ENCODE data around the gene HRK. TPM values are rescaled to one million over a fixed set of nuclear protein-coding genes. Genes with fewer than 3 reads are reported as not detected.
A peak's percentile ranks its signal among the peaks of the same experiment; 100 is the strongest.

Gene HRK
- total and polyA plus RNA-seq, 9 of the 15 experiments (the other 6 are each of a cell fraction or from before 2014, with no cell fraction given), result 0.01 to 0.05 (median 0.04) TPM; not detected in 6

DNA sequence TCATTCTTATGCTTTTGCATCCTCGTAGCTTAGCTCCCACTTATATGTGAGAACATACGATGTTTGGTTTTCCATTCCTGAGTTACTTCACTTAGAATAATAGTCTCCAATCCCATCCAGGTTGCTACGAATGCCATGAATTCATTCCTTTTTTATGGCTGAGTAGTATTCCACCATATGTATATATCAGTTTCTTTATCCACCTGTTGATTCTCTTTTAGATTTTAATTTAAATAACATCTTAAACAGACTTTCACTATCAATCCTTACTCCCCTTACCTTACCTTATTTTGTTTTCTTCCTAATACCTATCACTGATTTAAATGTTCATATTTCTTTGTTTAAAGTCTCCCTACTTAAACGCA is 29.0 kb upstream of the HRK start (continued):
- TF ChIP-seq, protein P1, sequence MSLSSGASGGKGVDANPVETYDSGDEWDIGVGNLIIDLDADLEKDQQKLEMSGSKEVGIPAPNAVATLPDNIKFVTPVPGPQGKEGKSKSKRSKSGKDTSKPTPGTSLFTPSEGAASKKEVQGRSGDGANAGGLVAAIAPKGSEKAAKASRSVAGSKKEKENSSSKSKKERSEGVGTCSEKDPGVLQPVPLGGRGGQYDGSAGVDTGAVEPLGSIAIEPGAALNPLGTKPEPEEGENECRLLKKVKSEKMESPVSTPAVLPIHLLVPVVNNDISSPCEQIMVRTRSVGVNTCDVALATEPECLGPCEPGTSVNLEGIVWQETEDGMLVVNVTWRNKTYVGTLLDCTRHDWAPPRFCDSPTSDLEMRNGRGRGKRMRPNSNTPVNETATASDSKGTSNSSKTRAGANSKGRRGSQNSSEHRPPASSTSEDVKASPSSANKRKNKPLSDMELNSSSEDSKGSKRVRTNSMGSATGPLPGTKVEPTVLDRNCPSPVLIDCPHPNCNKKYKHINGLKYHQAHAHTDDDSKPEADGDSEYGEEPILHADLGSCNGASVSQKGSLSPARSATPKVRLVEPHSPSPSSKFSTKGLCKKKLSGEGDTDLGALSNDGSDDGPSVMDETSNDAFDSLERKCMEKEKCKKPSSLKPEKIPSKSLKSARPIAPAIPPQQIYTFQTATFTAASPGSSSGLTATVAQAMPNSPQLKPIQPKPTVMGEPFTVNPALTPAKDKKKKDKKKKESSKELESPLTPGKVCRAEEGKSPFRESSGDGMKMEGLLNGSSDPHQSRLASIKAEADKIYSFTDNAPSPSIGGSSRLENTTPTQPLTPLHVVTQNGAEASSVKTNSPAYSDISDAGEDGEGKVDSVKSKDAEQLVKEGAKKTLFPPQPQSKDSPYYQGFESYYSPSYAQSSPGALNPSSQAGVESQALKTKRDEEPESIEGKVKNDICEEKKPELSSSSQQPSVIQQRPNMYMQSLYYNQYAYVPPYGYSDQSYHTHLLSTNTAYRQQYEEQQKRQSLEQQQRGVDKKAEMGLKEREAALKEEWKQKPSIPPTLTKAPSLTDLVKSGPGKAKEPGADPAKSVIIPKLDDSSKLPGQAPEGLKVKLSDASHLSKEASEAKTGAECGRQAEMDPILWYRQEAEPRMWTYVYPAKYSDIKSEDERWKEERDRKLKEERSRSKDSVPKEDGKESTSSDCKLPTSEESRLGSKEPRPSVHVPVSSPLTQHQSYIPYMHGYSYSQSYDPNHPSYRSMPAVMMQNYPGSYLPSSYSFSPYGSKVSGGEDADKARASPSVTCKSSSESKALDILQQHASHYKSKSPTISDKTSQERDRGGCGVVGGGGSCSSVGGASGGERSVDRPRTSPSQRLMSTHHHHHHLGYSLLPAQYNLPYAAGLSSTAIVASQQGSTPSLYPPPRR (CRISPR knock-in tag; IDR thresholded peaks at IDR 0.05; ENCODE audit: borderline replicate concordance), result no peak
- TF ChIP-seq ZNF408 (CRISPR knock-in tag; IDR thresholded peaks at IDR 0.05; ENCODE audit: low read depth) (no peak), CBX8 (IDR thresholded peaks at IDR 0.05; ENCODE audit: borderline replicate concordance, extremely low read depth, low read depth, low read length, poor library complexity, severe bottlenecking) (no peak), MYNN (IDR thresholded peaks at IDR 0.05) (no peak), MYNN (CRISPR knock-in tag; IDR thresholded peaks at IDR 0.05) (no peak), ZNF764 (CRISPR knock-in tag; IDR thresholded peaks at IDR 0.05; ENCODE audit: low read depth) (no peak), ZNF584 (CRISPR knock-in tag; IDR thresholded peaks at IDR 0.05; ENCODE audit: low read depth) (no peak), ZBTB17 (CRISPR knock-in tag; IDR thresholded peaks at IDR 0.05) (no peak), ZNF146 (CRISPR knock-in tag; IDR thresholded peaks at IDR 0.05; ENCODE audit: unreplicated experiment) (peak; percentile 95), ZNF12 (CRISPR knock-in tag; IDR thresholded peaks at IDR 0.05) (no peak), EHMT2 (IDR thresholded peaks at IDR 0.05) (no peak), ZNF586 (CRISPR knock-in tag; conservative IDR thresholded peaks at IDR 0.05) (no peak), ZNF174 (CRISPR knock-in tag; IDR thresholded peaks at IDR 0.05) (no peak), TRIM24 (IDR thresholded peaks at IDR 0.05) (no peak), BRD4 (IDR thresholded peaks at IDR 0.05) (no peak), SRSF3 (IDR thresholded peaks at IDR 0.05; ENCODE audit: insufficient read depth, low read length) (no peak), HNRNPLL (IDR thresholded peaks at IDR 0.05; ENCODE audit: low read depth, low read length, poor library complexity, severe bottlenecking) (no peak), MIER1 (IDR thresholded peaks at IDR 0.05; ENCODE audit: low read depth) (peak; percentile 49; the same call in 1 of the 2 replicates), HMG20B (CRISPR knock-in tag; IDR thresholded peaks at IDR 0.05) (no peak), RFX1 (IDR thresholded peaks at IDR 0.05) (0 out of 2 replicates have a peak, but pooled peaks have one; percentile 7), HDGF (IDR thresholded peaks at IDR 0.05) (no peak)
- TF ChIP-seq, protein P2, sequence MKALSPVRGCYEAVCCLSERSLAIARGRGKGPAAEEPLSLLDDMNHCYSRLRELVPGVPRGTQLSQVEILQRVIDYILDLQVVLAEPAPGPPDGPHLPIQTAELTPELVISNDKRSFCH (CRISPR knock-in tag; IDR thresholded peaks at IDR 0.05), result no peak
- TF ChIP-seq, protein P2 (tag; IDR thresholded peaks at IDR 0.05), result no peak
- TF ChIP-seq, protein P3, sequence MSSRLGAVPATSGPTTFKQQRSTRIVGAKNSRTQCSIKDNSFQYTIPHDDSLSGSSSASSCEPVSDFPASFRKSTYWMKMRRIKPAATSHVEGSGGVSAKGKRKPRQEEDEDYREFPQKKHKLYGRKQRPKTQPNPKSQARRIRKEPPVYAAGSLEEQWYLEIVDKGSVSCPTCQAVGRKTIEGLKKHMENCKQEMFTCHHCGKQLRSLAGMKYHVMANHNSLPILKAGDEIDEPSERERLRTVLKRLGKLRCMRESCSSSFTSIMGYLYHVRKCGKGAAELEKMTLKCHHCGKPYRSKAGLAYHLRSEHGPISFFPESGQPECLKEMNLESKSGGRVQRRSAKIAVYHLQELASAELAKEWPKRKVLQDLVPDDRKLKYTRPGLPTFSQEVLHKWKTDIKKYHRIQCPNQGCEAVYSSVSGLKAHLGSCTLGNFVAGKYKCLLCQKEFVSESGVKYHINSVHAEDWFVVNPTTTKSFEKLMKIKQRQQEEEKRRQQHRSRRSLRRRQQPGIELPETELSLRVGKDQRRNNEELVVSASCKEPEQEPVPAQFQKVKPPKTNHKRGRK (tag; IDR thresholded peaks at IDR 0.05), result peak; percentile 51; the same call in 1 of the 2 replicates
- TF ChIP-seq, protein P4, sequence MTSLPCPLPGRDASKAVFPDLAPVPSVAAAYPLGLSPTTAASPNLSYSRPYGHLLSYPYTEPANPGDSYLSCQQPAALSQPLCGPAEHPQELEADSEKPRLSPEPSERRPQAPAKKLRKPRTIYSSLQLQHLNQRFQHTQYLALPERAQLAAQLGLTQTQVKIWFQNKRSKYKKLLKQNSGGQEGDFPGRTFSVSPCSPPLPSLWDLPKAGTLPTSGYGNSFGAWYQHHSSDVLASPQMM (CRISPR knock-in tag; IDR thresholded peaks at IDR 0.05), result no peak
